Stomach smooth muscle (tissue), 2 donors: Measurements from ENCODE around the gene KIAA1958.

ENCODE experiments used
- H3K27ac ChIP-seq: one replicate; pipeline ENCODE4 v1.7.0; 2013; ENCODE audit warnings: mild to moderate bottlenecking, low read length, inconsistent platforms
- H3K27me3 ChIP-seq, 2 donors: one replicate each; pipeline ENCODE4 v1.7.0; 2013; ENCODE audit warnings: low read length in 2 of 2; ENCODE audit not compliant: insufficient read depth in 2 of 2, control insufficient read depth in 1 of 2
- H3K36me3 ChIP-seq, 2 donors: one replicate each; pipeline ENCODE4 v1.7.0; 2013; ENCODE audit warnings: low read length in 2 of 2; ENCODE audit not compliant: control insufficient read depth in 2 of 2, insufficient read depth in 2 of 2
- H3K4me1 ChIP-seq: one replicate; pipeline ENCODE4 v1.7.0; 2013; ENCODE audit warnings: low read length; ENCODE audit not compliant: control insufficient read depth, insufficient read depth
- H3K4me3 ChIP-seq, 2 donors: one replicate each; pipeline ENCODE4 v1.7.0; 2013; ENCODE audit warnings: low read length in 2 of 2
- H3K9ac ChIP-seq, 2 donors: one replicate each; pipeline ENCODE4 v1.7.0; 2013; ENCODE audit warnings: low read length in 2 of 2, mild to moderate bottlenecking in 1 of 2
- H3K9me3 ChIP-seq, 2 donors: one replicate each; pipeline ENCODE4 v1.7.0; 2013; ENCODE audit warnings: low read length in 2 of 2; ENCODE audit not compliant: control insufficient read depth in 2 of 2
- donor health status: healthy.
- donor health status: Pancreatic carcinoma.

Gene KIAA1958

GRCh38 chr9:112555101-112555643, 68.5 kb downstream of the KIAA1958 start:
- no peak overlapping the region for H3K27ac ChIP-seq
- no peak overlapping the region for H3K4me3 ChIP-seq
- no peak overlapping the region for H3K9ac ChIP-seq
- no peaks in the 10 kb centered on the region for H3K4me1 ChIP-seq
- no peaks in the 10 kb centered on the region for H3K27me3 ChIP-seq
- no peaks in the 10 kb centered on the region for H3K9me3 ChIP-seq
- no peaks in the 10 kb centered on the region for H3K36me3 ChIP-seq

DNA sequence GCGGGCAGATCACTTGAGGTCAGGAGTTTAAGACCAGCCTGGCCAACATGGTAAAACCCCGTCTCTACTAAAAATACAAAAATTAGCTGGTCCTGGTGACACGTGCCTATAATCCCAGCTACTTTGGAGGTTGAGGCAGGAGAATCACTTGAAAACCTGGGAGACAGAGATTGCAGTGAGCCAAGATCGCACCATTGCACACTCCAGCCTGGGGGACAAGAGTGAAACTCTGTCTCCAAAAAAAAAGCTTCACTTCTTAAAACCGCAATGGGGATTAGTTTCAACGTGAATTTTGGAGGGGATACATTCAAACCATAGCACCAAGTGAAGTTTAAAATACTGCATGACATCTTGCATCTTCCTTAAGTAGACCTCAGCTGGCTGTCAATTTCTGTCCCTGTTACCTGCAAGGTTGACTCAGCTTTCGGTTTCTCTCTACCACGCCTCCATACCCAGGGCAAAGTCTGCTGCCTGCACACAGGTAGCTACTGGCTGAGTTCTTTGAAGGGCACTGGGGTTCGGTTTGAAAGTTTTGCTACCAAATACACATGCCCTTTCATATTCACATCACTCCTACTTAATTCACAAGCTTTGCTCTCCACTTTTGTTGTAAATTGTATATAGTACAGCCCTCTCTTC, 69.3 kb downstream of the KIAA1958 start:
- Histone ChIP-seq H3K27ac (no peak overlapping the region), H3K4me3 (no peak overlapping the region), H3K9me3 (no peaks in the 10 kb centered on the region), H3K36me3 (no peaks in the 10 kb centered on the region), H3K9ac (no peak overlapping the region), H3K27me3 (no peaks in the 10 kb centered on the region), H3K4me1 (no peaks in the 10 kb centered on the region)

DNA sequence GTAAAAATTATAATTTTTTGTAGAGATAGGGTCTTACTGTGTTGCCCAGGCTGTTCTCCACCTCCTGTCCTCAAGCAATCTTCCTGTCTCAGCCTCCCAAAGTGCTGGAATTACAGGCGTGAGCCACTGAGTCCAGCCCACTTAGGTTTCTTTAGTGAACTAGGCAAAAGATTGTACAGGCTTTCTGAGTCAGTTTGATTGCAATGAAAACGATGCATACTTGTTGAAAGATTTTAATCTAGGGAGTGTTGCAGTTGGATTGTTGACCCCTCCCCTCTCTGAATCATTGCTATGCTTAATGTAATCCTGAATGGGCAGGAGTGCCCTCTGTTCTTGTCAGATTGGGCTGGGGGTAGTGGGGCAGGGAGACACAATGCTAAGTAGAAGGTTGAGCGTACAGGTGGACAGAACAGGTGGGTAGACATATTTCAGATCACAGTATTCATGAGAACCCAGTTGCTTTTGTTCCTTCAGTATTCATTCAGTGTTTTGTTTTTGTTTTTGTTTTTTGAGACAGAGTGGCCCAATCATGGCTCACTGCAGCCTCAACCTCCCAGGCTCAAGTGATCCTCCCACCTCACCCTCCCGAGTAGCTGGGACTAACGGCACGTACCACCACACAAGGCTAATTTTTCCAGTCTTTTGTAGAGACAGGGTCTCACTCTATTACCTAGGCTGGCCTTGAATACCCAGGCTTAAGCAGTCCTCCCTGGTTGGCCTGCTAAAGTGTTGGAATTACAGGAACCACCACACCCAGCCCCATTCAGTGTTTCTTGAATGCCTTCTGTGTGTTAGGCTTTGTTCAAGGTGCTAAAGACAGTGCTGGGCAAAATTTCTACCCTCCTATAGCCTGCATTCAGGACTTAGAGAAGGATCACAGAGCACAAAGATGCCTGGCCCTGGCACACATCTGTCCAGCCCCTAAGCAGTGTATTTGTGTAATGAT, 70.1 kb downstream of the KIAA1958 start:
- Histone ChIP-seq H3K27ac (no peak overlapping the region), H3K9ac (no peak overlapping the region), H3K9me3 (no peaks in the 10 kb centered on the region), H3K4me3 (no peak overlapping the region), H3K4me1 (no peaks in the 10 kb centered on the region), H3K36me3 (no peaks in the 10 kb centered on the region), H3K27me3 (no peaks in the 10 kb centered on the region)

- Histone ChIP-seq H3K9me3 (no peaks in the 10 kb centered on the region), H3K9ac (no peak overlapping the region), H3K36me3 (no peaks in the 10 kb centered on the region), H3K4me1 (no peaks in the 10 kb centered on the region), H3K27ac (no peak overlapping the region), H3K4me3 (no peak overlapping the region), H3K27me3 (no peaks in the 10 kb centered on the region)
These were observed 71.8 kb downstream of the KIAA1958 start for GRCh38 chr9:112558476-112558875.

DNA sequence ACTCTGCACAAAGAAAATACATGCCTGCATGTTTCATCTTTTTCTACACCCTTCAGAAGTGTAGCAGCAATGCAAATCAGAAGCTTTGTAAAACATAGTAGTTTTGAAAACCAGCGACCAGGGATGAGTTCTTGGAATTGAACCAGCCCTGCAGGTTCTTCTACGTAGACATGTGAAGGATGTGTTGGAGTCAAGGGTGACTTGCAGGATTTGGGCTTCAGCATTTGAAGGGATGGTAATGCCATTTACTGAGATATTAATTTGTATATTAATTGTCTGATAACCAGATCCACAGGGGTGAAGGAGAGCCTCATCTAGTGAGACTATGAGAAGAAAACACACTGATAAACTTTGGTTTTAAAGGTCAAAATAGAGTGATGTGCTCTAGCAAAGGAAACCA, 72.4 kb downstream of the KIAA1958 start:
- Histone ChIP-seq H3K36me3 (no peaks in the 10 kb centered on the region), H3K4me1 (no peaks in the 10 kb centered on the region), H3K4me3 (no peak overlapping the region), H3K9me3 (no peaks in the 10 kb centered on the region), H3K27me3 (no peaks in the 10 kb centered on the region), H3K27ac (no peak overlapping the region), H3K9ac (no peak overlapping the region)

GRCh38 chr9:112559629-112560413, 73.2 kb downstream of the KIAA1958 start:
- H3K36me3 ChIP-seq, result no peaks in the 10 kb centered on the region
- H3K9me3 ChIP-seq, result no peaks in the 10 kb centered on the region
- no peaks in the 10 kb centered on the region for H3K27me3 ChIP-seq
- no peak overlapping the region for H3K27ac ChIP-seq
- no peak overlapping the region for H3K9ac ChIP-seq
- H3K4me3 ChIP-seq, result no peak overlapping the region
- no peaks in the 10 kb centered on the region for H3K4me1 ChIP-seq

DNA sequence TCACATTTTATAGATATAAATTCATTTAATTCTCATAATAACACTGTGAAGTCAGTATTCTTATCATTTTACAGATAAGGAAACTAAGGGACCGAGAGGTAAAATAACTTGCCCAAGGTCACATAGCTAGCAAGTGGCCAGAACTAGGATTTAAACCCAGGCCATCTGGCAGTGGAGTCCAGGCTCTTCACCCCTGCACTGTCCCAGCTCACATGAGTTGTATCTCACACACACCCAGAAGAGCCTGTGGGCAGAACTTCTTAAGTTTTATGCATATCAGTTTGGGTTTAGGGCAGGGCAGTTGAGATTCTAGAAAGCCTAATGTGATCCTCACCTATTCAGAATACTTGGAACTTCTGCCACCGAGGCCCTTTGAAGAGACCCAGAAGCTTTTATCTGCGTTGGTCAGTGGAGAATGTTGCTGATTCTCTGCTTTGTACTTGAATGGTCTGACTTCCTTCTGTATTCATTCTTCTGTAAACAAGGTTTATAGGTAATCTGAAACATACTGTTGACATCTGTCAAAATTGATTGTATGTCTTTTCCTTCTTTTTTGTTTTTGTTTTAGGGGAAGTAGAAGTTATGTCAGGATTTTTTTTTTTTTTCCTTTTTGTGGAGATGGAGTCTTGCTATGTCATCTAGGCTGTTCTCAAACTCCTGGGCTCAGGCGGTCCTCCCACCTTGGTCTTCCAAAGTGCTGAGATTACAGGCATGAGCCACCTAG, 75.8 kb downstream of the KIAA1958 start:
- H3K4me3 ChIP-seq, result no peak overlapping the region
- no peaks in the 10 kb centered on the region for H3K36me3 ChIP-seq
- H3K9me3 ChIP-seq, result no peaks in the 10 kb centered on the region
- H3K27ac ChIP-seq, result no peak overlapping the region
- H3K9ac ChIP-seq, result no peak overlapping the region
- H3K4me1 ChIP-seq, result no peaks in the 10 kb centered on the region
- no peaks in the 10 kb centered on the region for H3K27me3 ChIP-seq

GRCh38 chr9:112569186-112569585, 82.6 kb downstream of the KIAA1958 start:
- Histone ChIP-seq H3K27me3 (no peaks in the 10 kb centered on the region), H3K4me3 (no peak overlapping the region), H3K27ac (no peak overlapping the region), H3K9ac (no peak overlapping the region), H3K4me1 (no peaks in the 10 kb centered on the region), H3K36me3 (no peaks in the 10 kb centered on the region), H3K9me3 (no peaks in the 10 kb centered on the region)

DNA sequence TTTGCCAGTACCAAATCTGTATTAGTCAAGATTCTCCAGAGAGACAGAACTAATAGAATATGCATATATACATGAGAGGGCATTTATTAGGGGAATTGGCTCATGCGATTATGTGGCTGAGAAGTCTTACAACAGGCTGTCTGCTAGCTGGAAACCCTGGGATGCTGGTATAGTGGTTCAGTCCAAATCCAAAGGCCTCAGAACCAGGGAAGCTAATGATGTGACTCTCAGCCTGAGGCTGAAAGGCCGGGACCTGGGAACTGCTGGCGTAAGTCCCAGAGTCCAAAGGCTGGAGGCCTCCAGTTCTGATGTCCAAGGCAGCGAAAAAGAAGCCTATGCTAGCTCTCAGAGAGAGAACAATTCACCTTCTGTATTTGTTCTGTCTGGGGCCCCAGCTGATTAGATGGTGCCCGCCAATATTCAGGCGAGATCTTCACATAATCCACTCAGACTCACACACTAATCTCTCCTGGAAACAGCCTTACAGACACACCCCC, 84.1 kb downstream of the KIAA1958 start:
- Histone ChIP-seq H3K4me3 (no peak overlapping the region), H3K27ac (no peak overlapping the region), H3K36me3 (no peaks in the 10 kb centered on the region), H3K4me1 (no peaks in the 10 kb centered on the region), H3K9me3 (no peaks in the 10 kb centered on the region), H3K27me3 (no peaks in the 10 kb centered on the region), H3K9ac (no peak overlapping the region)
